SU-DHL-6 (cell line): Measurements from ENCODE around the gene LCAT.

Experiments used
- H2AFZ ChIP-seq: fragments of 200-600 bp; sonication (generic); 2 replicates; pipeline ENCODE4 v1.6.1; 2014; ENCODE audit warnings: low read depth, mild to moderate bottlenecking, moderate library complexity, mixed read lengths, antibody characterized with exemption, low read length; ENCODE audit not compliant: severe bottlenecking
- H3F3A ChIP-seq: fragments of 200-600 bp; shearing (Covaris generic); 2 replicates; pipeline ENCODE4 v1.6.0; 2016; ENCODE audit warnings: antibody characterized with exemption, mild to moderate bottlenecking; ENCODE audit not compliant: insufficient read depth
- H3K27ac ChIP-seq: fragments of 200-600 bp; sonication (generic); 2 replicates; pipeline ENCODE4 v1.5.1; 2016; ENCODE audit warnings: low read depth, mild to moderate bottlenecking, low read length, moderate library complexity, mixed read lengths
- H3K27me3 ChIP-seq: fragments of 200-600 bp; sonication (generic), shearing (Covaris generic); 2 replicates; pipeline ENCODE4 v1.6.0; 2014; ENCODE audit warnings: mild to moderate bottlenecking, low read length
- H3K36me3 ChIP-seq: fragments of 200-600 bp; sonication (generic); 2 replicates; pipeline ENCODE4 v1.6.1; 2014; ENCODE audit warnings: mild to moderate bottlenecking, low read length, mixed read lengths
- H3K4me2 ChIP-seq: fragments of 300-600, 200-600 bp; shearing (Covaris generic), sonication (generic); 2 replicates; pipeline ENCODE4 v1.6.0; 2014; ENCODE audit warnings: low read length, low read depth, mild to moderate bottlenecking; ENCODE audit not compliant: poor library complexity, severe bottlenecking
- H3K4me3 ChIP-seq: fragments of 200-600 bp; sonication (generic); 2 replicates; pipeline ENCODE4 v1.5.1; 2014; ENCODE audit warnings: antibody characterized with exemption, low read length, mild to moderate bottlenecking, mixed read lengths; ENCODE audit not compliant: insufficient read depth, poor library complexity, severe bottlenecking
- H3K79me2 ChIP-seq: fragments of 200-600 bp; sonication (generic); 2 replicates; pipeline ENCODE4 v1.6.1; 2014; ENCODE audit warnings: mild to moderate bottlenecking, low read length, moderate library complexity; ENCODE audit not compliant: insufficient read depth
- H3K9ac ChIP-seq: fragments of 200-600 bp; sonication (generic); 2 replicates; pipeline ENCODE4 v1.7.0; 2014; ENCODE audit warnings: mild to moderate bottlenecking, low read length
- H3K9me2 ChIP-seq: fragments of 200-600 bp; sonication (generic); replicated peaks from 2 replicates; pipeline ENCODE4 v1.6.1; 2014; ENCODE audit warnings: low read length; ENCODE audit not compliant: insufficient read depth
- H3K9me3 ChIP-seq: fragments of 200-600 bp; sonication (generic); 2 replicates; pipeline ENCODE4 v1.6.1; 2014; ENCODE audit warnings: low read length, mixed read lengths; ENCODE audit not compliant: insufficient read depth
- H4K20me1 ChIP-seq: fragments of 200-600 bp; sonication (generic); 2 replicates; pipeline ENCODE4 v1.6.1; 2014; ENCODE audit warnings: low read depth, mild to moderate bottlenecking, antibody characterized with exemption, low read length, moderate library complexity, mixed read lengths
- CTCF ChIP-seq: fragments of 200-600 bp; sonication (generic); IDR thresholded peaks from one replicate; pipeline ENCODE4 v1.5.1; 2017; ENCODE audit warnings: antibody characterized with exemption, mild to moderate bottlenecking, low read length, moderate library complexity; ENCODE audit not compliant: insufficient read depth, poor library complexity, severe bottlenecking
- EZH2phosphoT487 ChIP-seq: fragments of 200-600 bp; sonication (generic), shearing (Covaris generic); conservative IDR thresholded peaks from 2 replicates; pipeline ENCODE4 v1.6.1; 2018; ENCODE audit warnings: mild to moderate bottlenecking, antibody characterized with exemption, low read length, moderate library complexity, mixed read lengths

LCAT gene

GRCh38 chr16:67961551-67961957, 17.6 kb upstream of the LCAT start:
- Histone ChIP-seq H2AFZ (no peak overlapping the region), H3K9ac (no peak overlapping the region), H3K4me3 (no peak overlapping the region), H3K79me2 (no peaks in the 10 kb centered on the region), H3K27ac (no peak overlapping the region), H3K36me3 (no peaks in the 10 kb centered on the region), H3F3A (no peaks in the 10 kb centered on the region), H3K4me2 (no peak overlapping the region), H4K20me1 (no peaks in the 10 kb centered on the region), H3K9me2 (no peaks in the 10 kb centered on the region), H3K9me3 (no peaks in the 10 kb centered on the region), H3K27me3 (no peaks in the 10 kb centered on the region)
- TF ChIP-seq EZH2phosphoT487 (no peak), CTCF (no peak)

GRCh38 chr16:67959536-67960329, 15.8 kb upstream of the LCAT start:
- Histone ChIP-seq H3F3A (no peaks in the 10 kb centered on the region), H3K36me3 (no peaks in the 10 kb centered on the region), H3K27ac (no peak overlapping the region), H3K27me3 (no peaks in the 10 kb centered on the region), H3K4me3 (no peak overlapping the region), H3K79me2 (no peaks in the 10 kb centered on the region), H3K9me2 (no peaks in the 10 kb centered on the region), H3K9ac (no peak overlapping the region), H3K4me2 (no peak overlapping the region), H3K9me3 (no peaks in the 10 kb centered on the region), H4K20me1 (no peaks in the 10 kb centered on the region), H2AFZ (no peak overlapping the region)
- TF ChIP-seq CTCF, result no peak
- TF ChIP-seq EZH2phosphoT487, result no peak

GRCh38 chr16:67957622-67958021, 13.7 kb upstream of the LCAT start:
- TF ChIP-seq EZH2phosphoT487 (no peak), CTCF (no peak)
- Histone ChIP-seq H3K4me3 (no peak overlapping the region), H3F3A (no peaks in the 10 kb centered on the region), H3K4me2 (no peak overlapping the region), H3K9ac (no peak overlapping the region), H3K27me3 (no peaks in the 10 kb centered on the region), H3K36me3 (no peaks in the 10 kb centered on the region), H3K9me2 (no peaks in the 10 kb centered on the region), H4K20me1 (no peaks in the 10 kb centered on the region), H2AFZ (no peak overlapping the region), H3K27ac (no peak overlapping the region), H3K9me3 (no peaks in the 10 kb centered on the region), H3K79me2 (no peaks in the 10 kb centered on the region)
